ENCODE data around the gene CYP24A1. TPM values are rescaled to one million over a fixed set of nuclear protein-coding genes. Genes with fewer than 3 reads are reported as not detected.

The CYP24A1 gene
- total and polyA plus RNA-seq, 2 of the 8 experiments (the other 6 are each of a cell fraction or from before 2014, with no cell fraction given) = not detected

- TF ChIP-seq TEAD4 (IDR thresholded peaks at IDR 0.05; ENCODE audit: low read depth, low read length) (no peak), MAFK (IDR thresholded peaks at IDR 0.05; ENCODE audit: low read depth, low read length) (no peak), CHD1 (IDR thresholded peaks at IDR 0.05; ENCODE audit: low read depth, low read length) (no peak)
These were observed 35.4 kb downstream of the CYP24A1 start (continued) for GRCh38 chr20:54138427-54138826.
